Left ventricle myocardium inferior (tissue), 1 donor: ENCODE measurements around the gene IL18. TPM values are rescaled to one million over a fixed set of nuclear protein-coding genes. Genes with fewer than 3 reads are reported as not detected.

ENCODE experiments used
- DNase-seq: peaks from one replicate; pipeline ENCODE4 v3.0.0-alpha.2; 2020
- H3K27ac ChIP-seq: fragments of 200-600 bp; replicated peaks from 2 replicates; pipeline ENCODE4 v1.8.0; 2021
- H3K27me3 ChIP-seq: fragments of 200-600 bp; 2 replicates; pipeline ENCODE4 v1.8.0; 2021; ENCODE audit warnings: low read depth
- H3K36me3 ChIP-seq: fragments of 200-600 bp; 2 replicates; pipeline ENCODE4 v1.8.0; 2021
- H3K4me1 ChIP-seq: fragments of 200-600 bp; 2 replicates; pipeline ENCODE4 v1.8.0; 2021
- H3K4me3 ChIP-seq: fragments of 200-600 bp; 2 replicates; pipeline ENCODE4 v1.8.0; 2021; ENCODE audit warnings: mild to moderate bottlenecking, moderate library complexity
- H3K9me3 ChIP-seq: fragments of 200-600 bp; replicated peaks from 2 replicates; pipeline ENCODE4 v1.8.0; 2021
- CTCF ChIP-seq: fragments of 200-600 bp; IDR thresholded peaks from 2 replicates; pipeline ENCODE4 v1.8.0; 2021; ENCODE audit warnings: antibody characterized with exemption, mild to moderate bottlenecking, borderline replicate concordance
- intact Hi-C: fragments of 100-400 bp; cut with micrococcal nuclease; formaldehyde crosslinking; loops from one replicate; pipeline ENCODE4 v1.11.0; 2022
- total RNA-seq: library from RNA; stranded (reverse); fragmentation: NEBNext Ultra II Directional; extraction: Animal tissue kit (Norgen Biotek cat#: 25700); gene quantifications from one replicate; pipeline ENCODE4 v1.2.1, GENCODE V29; 2021
- donor health status: DM: no; HTN: yes; CAD: no; lungs with severe emphysema.

Gene IL18
- total RNA-seq, 1 donor from 2014 or later = 1.6 TPM

- no peaks in the 10 kb centered on the region for H3K27me3 ChIP-seq
- H3K4me3 ChIP-seq = no peak overlapping the region
- no peaks in the 10 kb centered on the region for H3K36me3 ChIP-seq
- peaks cover 37% of the 10 kb centered on the region for H3K4me1 ChIP-seq
- H3K9me3 ChIP-seq = no peaks in the 10 kb centered on the region
- TF ChIP-seq CTCF = no peak
- DNase-seq = no peak
- H3K27ac ChIP-seq = peak overlapping the region; percentile 85
- intact Hi-C loops = no loop called here
Observed at GRCh38 chr11:112186304-112186703, 22.4 kb upstream of the IL18 start.

DNA sequence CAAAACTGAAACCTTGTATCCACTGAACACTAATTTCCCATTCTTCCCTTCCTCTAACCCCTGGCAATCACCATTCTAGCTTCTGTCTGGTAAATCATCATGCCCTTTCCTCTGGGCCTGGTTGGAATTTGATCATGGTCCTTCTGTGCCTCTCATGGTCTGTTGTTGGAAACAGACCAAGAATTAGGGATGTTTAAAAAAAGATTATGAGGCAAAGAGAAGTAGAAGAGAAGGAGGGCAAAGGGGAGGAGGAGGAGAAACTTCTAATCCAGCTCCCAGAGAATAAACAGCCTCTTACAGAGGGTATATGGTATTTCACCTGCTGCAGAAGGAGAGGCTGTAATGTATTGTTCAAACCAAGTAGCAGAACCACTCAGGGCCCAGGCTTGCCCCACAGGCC, 22.0 kb upstream of the IL18 start:
- peak overlapping the region; percentile 85 for H3K27ac ChIP-seq
- no peak overlapping the region for H3K4me3 ChIP-seq
- H3K9me3 ChIP-seq = no peaks in the 10 kb centered on the region
- no peaks in the 10 kb centered on the region for H3K36me3 ChIP-seq
- intact Hi-C loops = no loop called here
- peaks cover 37% of the 10 kb centered on the region for H3K4me1 ChIP-seq
- no peak for TF ChIP-seq CTCF
- no peaks in the 10 kb centered on the region for H3K27me3 ChIP-seq
- no peak for DNase-seq

- Histone ChIP-seq H3K27me3 (no peaks in the 10 kb centered on the region), H3K4me3 (no peak overlapping the region), H3K36me3 (peaks cover 6% of the 10 kb centered on the region), H3K4me1 (peaks cover 39% of the 10 kb centered on the region), H3K27ac (no peak overlapping the region), H3K9me3 (no peaks in the 10 kb centered on the region)
- TF ChIP-seq CTCF = no peak
- no peak for DNase-seq
- intact Hi-C loops = no loop called here
Observed at GRCh38 chr11:112182867-112183266, 19.0 kb upstream of the IL18 start.

GRCh38 chr11:112179601-112180000, 15.7 kb upstream of the IL18 start:
- Histone ChIP-seq H3K27me3 (no peaks in the 10 kb centered on the region), H3K36me3 (peaks cover 6% of the 10 kb centered on the region), H3K27ac (peak overlapping the region; percentile 86), H3K4me1 (peaks cover 27% of the 10 kb centered on the region), H3K9me3 (no peaks in the 10 kb centered on the region), H3K4me3 (peak overlapping the region; percentile 65)
- intact Hi-C loops = loop anchor here (10.0 kb wide), 1 partner anchor 65 kb away; no protein-coding TSS in a partner anchor
- DNase-seq = no peak
- TF ChIP-seq CTCF = no peak

DNA sequence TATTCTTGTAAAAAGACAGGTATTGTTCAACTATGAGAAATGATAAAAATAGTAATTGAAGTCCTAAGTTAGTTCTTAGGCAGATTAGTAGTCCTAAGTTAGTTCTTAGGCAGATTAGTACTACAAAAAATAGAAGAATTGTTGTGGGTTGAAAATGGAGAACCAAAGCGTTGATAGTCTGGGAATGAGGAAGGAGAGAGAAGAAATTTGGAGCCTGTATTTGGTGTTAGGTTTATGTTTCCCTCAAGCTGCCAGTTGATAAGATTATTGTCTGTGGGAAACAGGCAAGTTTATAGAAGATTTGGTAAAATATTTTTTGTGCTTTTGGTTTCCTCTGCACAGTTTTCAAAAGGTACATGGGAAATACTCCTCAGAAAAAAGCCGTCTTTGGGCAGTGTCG, 15.0 kb upstream of the IL18 start:
- Histone ChIP-seq H3K36me3 (peaks cover 6% of the 10 kb centered on the region), H3K27me3 (no peaks in the 10 kb centered on the region), H3K27ac (peak overlapping the region; percentile 86), H3K9me3 (no peaks in the 10 kb centered on the region), H3K4me3 (peak overlapping the region; percentile 65), H3K4me1 (peaks cover 28% of the 10 kb centered on the region)
- no peak for DNase-seq
- no peak for TF ChIP-seq CTCF
- intact Hi-C loops = loop anchor here (10.0 kb wide), 1 partner anchor 64 kb away; no protein-coding TSS in a partner anchor
